DOHH2 (cell line): ENCODE measurements around the gene UBE2Q1.

Experiments used
- H3F3A ChIP-seq: fragments of 200-600 bp; sonication (generic), shearing (Covaris generic); 2 replicates; pipeline ENCODE4 v1.6.0; 2016; ENCODE audit warnings: antibody characterized with exemption, mild to moderate bottlenecking; ENCODE audit not compliant: control insufficient read depth, insufficient read depth
- H3K27ac ChIP-seq: fragments of 200-600 bp; sonication (generic); 2 replicates; pipeline ENCODE4 v1.5.1; 2014; ENCODE audit warnings: low read depth, mild to moderate bottlenecking, low read length, moderate library complexity
- H3K27me3 ChIP-seq: fragments of 200-600 bp; sonication (generic); 2 replicates; pipeline ENCODE4 v1.6.1; 2014; ENCODE audit warnings: mild to moderate bottlenecking, low read length, mixed read lengths; ENCODE audit not compliant: control insufficient read depth
- H3K36me3 ChIP-seq: fragments of 200-600 bp; sonication (generic); 2 replicates; pipeline ENCODE4 v1.6.1; 2014; ENCODE audit warnings: mild to moderate bottlenecking, low read length, moderate library complexity, mixed read lengths; ENCODE audit not compliant: control insufficient read depth
- H3K4me1 ChIP-seq: fragments of 200-600 bp; sonication (generic); 2 replicates; pipeline ENCODE4 v1.6.1; 2014; ENCODE audit warnings: mild to moderate bottlenecking, low read length, mixed read lengths; ENCODE audit not compliant: control insufficient read depth
- H3K4me2 ChIP-seq: fragments of 200-600 bp; sonication (generic); 2 replicates; pipeline ENCODE4 v1.6.0; 2014; ENCODE audit warnings: mild to moderate bottlenecking, low read length, moderate library complexity
- H3K4me3 ChIP-seq: fragments of 200-600 bp; sonication (generic); 2 replicates; pipeline ENCODE4 v1.5.1; 2014; ENCODE audit warnings: mild to moderate bottlenecking, low read length, mixed read lengths
- H3K79me2 ChIP-seq: fragments of 200-600 bp; sonication (generic); 2 replicates; pipeline ENCODE4 v1.6.1; 2014; ENCODE audit warnings: mild to moderate bottlenecking, low read length, mixed read lengths; ENCODE audit not compliant: control insufficient read depth
- H3K9me2 ChIP-seq: fragments of 200-600 bp; sonication (generic); replicated peaks from 2 replicates; pipeline ENCODE4 v1.6.1; 2014; ENCODE audit warnings: mild to moderate bottlenecking, low read length, mixed read lengths; ENCODE audit not compliant: control insufficient read depth
- H3K9me3 ChIP-seq: fragments of 200-600 bp; sonication (generic); 2 replicates; pipeline ENCODE4 v1.6.1; 2014; ENCODE audit warnings: antibody characterized with exemption, low read length, mixed read lengths; ENCODE audit not compliant: control insufficient read depth, insufficient read depth
- H4K20me1 ChIP-seq: fragments of 200-600 bp; sonication (generic); 2 replicates; pipeline ENCODE4 v1.6.0; 2014; ENCODE audit warnings: low read depth, mild to moderate bottlenecking, antibody characterized with exemption, low read length, moderate library complexity; ENCODE audit not compliant: control insufficient read depth, insufficient read depth
- CTCF ChIP-seq: fragments of 200-600 bp; sonication (generic); IDR thresholded peaks from one replicate; pipeline ENCODE4 v1.5.1; 2014; ENCODE audit warnings: antibody characterized with exemption, mild to moderate bottlenecking, low read depth, low read length; ENCODE audit not compliant: poor library complexity, severe bottlenecking
- EZH2phosphoT487 ChIP-seq: fragments of 200-600 bp; sonication (generic); IDR thresholded peaks from 2 replicates; pipeline ENCODE4 v1.6.1; 2017; ENCODE audit warnings: borderline replicate concordance, mild to moderate bottlenecking, antibody characterized with exemption, low read length, moderate library complexity, mixed read lengths

Gene UBE2Q1

GRCh38 chr1:154520333-154520732 lies 38.1 kb downstream of the UBE2Q1 start:
- no peaks in the 10 kb centered on the region for H3K79me2 ChIP-seq
- H3F3A ChIP-seq: no peaks in the 10 kb centered on the region
- H3K27me3 ChIP-seq: peaks cover 40% of the 10 kb centered on the region
- H3K4me1 ChIP-seq: no peaks in the 10 kb centered on the region
- H3K9me3 ChIP-seq: no peaks in the 10 kb centered on the region
- no peaks in the 10 kb centered on the region for H3K36me3 ChIP-seq
- no peaks in the 10 kb centered on the region for H4K20me1 ChIP-seq
- TF ChIP-seq CTCF (no peak), EZH2phosphoT487 (no peak)
- no peak overlapping the region for H3K27ac ChIP-seq
- no peaks in the 10 kb centered on the region for H3K9me2 ChIP-seq
- H3K4me3 ChIP-seq: no peak overlapping the region
- H3K4me2 ChIP-seq: no peak overlapping the region

- Histone ChIP-seq H3K9me2 (no peaks in the 10 kb centered on the region), H3F3A (no peaks in the 10 kb centered on the region), H3K36me3 (no peaks in the 10 kb centered on the region), H3K9me3 (no peaks in the 10 kb centered on the region), H4K20me1 (no peaks in the 10 kb centered on the region), H3K4me1 (no peaks in the 10 kb centered on the region), H3K27me3 (peaks cover 40% of the 10 kb centered on the region), H3K4me3 (no peak overlapping the region), H3K79me2 (no peaks in the 10 kb centered on the region), H3K4me2 (no peak overlapping the region), H3K27ac (no peak overlapping the region)
- TF ChIP-seq EZH2phosphoT487 (no peak), CTCF (no peak)
These were observed 38.9 kb downstream of the UBE2Q1 start for GRCh38 chr1:154519591-154519991.

DNA sequence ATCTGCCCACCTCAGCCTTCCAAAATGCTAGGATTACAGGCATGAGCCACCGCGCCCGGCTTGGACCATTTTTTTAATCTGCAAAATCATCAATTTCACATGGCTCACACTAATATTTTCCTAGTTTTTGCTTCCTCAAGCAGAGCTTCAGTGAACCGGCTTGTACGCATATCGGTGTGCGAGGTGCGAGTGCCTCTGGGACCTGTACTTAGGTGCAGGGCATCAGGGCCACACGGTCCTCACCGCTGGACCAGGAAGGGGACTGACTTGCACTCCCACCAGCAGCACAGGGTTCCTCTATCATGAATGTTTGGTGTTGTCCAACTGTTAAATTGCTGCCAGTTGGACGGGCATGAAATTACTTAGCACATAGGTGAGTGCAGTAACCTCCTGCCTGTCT lies 40.8 kb downstream of the UBE2Q1 start:
- Histone ChIP-seq H3K4me1 (no peaks in the 10 kb centered on the region), H3K4me3 (no peak overlapping the region), H3K27me3 (peaks cover 47% of the 10 kb centered on the region), H3K9me3 (no peaks in the 10 kb centered on the region), H3K79me2 (no peaks in the 10 kb centered on the region), H3K27ac (no peak overlapping the region), H3K36me3 (no peaks in the 10 kb centered on the region), H4K20me1 (no peaks in the 10 kb centered on the region), H3K4me2 (no peak overlapping the region), H3F3A (no peaks in the 10 kb centered on the region), H3K9me2 (no peaks in the 10 kb centered on the region)
- no peak for TF ChIP-seq CTCF
- no peak for TF ChIP-seq EZH2phosphoT487

DNA sequence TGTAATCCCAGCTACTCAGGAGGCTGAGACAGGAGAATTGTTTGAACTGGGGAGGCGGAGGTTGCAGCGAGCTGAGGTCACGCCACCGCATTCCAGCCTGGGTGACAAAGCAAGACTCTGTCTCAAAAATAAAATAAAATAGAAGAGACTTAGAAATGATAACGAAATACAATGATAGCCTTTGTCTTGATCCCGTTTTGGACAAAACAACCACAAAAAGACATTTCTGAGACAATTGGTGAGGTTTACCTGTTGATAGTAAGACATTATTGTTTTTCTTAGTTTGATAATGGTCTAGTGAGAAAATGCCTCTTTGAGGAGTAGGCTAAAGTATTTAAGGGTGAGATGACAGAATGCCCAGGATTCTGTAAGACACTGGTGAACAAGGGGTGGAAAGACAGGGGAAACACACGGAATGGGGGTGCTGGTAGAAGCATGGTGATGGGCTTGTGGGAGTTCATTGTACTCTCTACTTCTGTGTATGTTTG lies 44.4 kb downstream of the UBE2Q1 start:
- H3K36me3 ChIP-seq: no peaks in the 10 kb centered on the region
- TF ChIP-seq CTCF (no peak), EZH2phosphoT487 (no peak)
- peaks cover 37% of the 10 kb centered on the region for H3K27me3 ChIP-seq
- no peaks in the 10 kb centered on the region for H3K79me2 ChIP-seq
- H3F3A ChIP-seq: no peaks in the 10 kb centered on the region
- H3K4me3 ChIP-seq: no peak overlapping the region
- H3K4me2 ChIP-seq: no peak overlapping the region
- H4K20me1 ChIP-seq: no peaks in the 10 kb centered on the region
- H3K27ac ChIP-seq: no peak overlapping the region
- H3K9me2 ChIP-seq: no peaks in the 10 kb centered on the region
- H3K9me3 ChIP-seq: no peaks in the 10 kb centered on the region
- H3K4me1 ChIP-seq: no peaks in the 10 kb centered on the region
